CD4-positive, alpha-beta T cell treated with Interleukin-21 for 1 hour (primary cell): Measurements from ENCODE around the gene PPFIA3.
"Not testable (repeated sequence)": the region's sequence is repeated elsewhere in the genome, so short reads cannot be mapped to it uniquely, and the experiment has no call there.

Source experiments
- DNase-seq: peaks from one replicate; pipeline ENCODE4 v3.0.0-alpha.2; 2020

The PPFIA3 gene

DNA sequence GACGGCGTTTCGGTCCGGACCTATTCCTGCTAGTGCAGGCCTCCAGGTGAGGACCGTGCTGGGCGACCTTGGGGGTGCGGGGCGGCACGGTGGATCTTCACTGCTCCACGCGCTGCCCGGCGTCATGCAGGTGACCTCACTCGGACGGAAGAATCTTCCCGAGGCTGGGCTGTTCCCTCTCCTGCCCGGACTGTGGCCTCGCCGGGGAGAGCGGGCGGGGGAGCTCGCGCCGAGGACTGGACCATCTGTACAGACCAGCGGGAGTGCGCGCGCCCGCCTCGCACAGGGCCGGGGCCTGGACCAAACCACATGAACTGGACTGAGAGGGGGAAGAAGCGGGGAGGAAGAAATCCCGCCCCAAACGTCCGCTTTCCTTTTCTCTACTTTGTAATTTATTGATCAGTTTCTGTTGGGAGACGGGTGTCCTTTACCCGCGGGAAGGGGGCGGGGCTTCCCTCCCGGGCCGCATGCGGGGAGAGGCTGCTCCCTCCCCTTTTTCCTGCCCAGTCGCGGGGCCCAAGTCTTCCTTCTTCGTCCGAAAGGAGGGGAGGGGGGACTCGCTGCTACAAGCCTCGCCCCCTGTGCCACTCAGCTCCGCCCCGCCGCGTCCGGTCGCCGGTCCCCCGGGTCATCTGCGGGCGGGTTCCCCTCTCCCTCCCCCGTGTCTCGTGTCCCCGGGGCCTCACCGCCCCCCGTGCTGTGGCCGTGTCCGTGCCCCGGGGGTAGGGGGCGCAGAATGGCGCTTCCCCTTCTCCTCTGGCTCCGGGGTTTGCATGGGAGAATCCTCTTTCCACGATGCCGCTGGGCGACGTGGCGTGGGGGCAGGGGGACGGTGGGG, 31.0 kb downstream of the PPFIA3 start:
- DNase-seq: peak; percentile 54

DNA sequence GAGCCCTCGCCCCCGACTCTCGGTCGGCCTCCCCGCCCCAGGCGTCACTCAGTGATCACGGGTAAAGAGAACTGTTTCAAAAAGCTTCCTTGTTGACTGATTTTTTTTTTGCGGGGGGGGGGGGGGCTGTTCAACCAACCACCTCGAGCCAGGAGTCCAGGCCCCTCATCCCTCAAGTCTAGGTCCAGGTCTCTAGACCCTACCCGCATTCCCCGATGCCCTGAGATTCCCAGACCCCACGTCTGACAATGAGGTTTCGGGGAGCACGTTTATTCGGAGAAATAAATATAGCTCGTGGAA, 31.6 kb downstream of the PPFIA3 start:
- DNase-seq: no peak

DNA sequence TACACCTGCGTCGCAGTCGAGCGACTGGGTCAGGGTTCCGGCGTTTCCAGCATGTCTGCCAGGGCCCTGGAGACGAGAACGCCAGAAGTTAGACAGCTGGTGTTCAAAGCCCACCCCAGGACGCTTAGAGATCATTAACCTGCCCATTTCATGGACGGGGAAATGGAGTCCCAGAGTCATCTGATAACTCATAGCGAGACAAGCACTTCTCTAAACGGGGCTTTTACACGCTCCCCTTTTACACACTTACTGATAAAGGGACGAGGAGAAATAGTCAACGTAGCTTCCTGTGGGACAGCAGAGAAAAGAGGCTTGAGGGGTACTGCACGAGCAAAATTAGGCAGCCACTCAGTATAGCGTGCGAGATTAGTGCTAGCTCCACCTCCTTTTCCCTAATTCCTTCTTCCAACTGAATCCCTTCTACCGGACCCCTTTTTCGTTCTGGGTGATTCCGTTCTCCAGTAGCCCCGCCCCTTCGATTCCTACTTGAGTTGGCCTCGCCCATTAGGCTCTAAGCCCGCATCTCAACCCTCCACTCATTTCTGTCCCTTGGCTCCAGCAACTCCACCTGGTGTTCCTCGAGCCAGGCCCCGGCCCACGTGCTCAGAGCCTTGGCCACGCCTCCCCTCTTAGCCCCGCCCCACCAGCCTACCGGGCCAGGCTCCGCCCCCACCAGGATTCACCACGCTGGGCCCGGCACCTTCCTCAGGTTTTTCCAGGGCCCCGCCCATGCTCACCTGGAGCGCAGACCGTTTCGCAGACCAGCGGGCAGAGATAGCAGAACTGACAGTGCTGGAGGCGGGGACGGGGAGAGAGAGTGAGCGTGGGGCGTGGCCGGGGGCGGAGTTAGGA, 32.1 kb downstream of the PPFIA3 start:
- DNase-seq: peak; percentile 33

DNA sequence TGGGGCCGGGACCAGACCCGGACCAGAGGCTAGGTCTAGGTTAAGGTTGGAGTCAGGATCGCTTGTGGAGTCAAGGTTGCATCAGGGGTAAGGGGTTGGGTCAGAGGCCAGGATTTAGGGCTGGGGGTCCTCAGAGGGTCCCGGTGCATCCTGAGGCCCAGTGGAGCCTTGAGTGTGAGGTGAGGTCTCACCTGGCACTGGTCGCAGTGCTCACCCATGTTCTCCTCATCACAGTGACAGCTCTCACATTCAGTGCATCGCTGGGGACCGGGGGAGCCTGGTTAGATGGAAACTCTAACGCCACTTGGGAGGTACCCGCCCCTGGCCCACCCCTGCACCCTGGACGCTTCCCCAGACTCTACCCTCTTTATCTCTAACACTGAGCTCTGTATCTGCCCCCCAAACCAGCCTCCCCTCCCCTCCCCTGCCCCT, 32.8 kb downstream of the PPFIA3 start:
- no peak for DNase-seq

DNA sequence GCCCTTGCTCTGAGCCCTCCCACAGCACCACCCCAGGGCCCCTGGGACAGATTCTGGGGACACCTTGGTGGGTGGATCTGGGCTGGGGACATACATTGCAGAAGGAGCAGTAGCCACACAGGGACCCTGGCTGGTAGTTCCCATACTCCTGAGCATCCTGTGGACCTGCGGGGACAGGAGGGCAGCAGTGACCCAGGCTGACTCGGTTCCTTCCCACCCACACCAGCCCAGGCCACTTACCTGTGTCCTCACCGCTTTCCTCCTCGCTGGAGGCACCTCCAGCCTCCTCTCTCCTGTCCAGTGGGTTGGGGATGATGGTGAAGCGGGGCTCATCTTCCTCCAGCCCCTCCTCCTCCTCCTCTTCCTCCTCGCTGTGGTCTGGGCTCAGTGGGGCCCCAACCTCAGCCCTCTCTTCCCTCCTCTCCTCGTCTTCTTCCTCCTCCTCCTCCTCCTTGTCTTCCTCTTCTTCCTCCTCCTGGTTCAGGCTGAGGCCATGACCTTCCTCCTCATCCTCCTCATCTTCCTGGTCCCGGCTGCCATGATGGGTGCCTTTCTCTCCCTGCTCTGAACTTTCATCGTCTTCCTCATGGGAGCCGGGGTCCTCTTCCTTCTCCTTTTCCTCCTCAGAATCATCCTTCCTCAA, 33.9 kb downstream of the PPFIA3 start:
- no peak for DNase-seq

DNA sequence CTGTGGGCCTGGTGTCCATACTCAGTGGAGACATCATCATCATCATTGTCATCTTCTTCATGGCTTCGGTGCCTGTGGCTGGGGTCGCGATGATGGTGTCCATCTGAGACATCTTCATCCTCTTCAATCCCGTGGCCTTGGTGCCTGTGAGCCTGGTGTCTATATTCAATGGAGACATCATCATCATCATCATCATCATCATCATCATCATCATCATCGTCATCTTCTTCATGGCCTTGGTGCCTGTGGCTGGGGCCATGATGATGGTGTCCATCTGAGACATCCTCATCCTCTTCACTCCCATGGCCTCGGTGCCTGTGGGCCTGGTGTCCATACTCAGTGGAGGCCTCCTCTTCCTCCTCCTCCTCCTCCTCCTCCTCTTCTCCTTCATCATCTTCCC, 34.9 kb downstream of the PPFIA3 start:
- no peak for DNase-seq

DNA sequence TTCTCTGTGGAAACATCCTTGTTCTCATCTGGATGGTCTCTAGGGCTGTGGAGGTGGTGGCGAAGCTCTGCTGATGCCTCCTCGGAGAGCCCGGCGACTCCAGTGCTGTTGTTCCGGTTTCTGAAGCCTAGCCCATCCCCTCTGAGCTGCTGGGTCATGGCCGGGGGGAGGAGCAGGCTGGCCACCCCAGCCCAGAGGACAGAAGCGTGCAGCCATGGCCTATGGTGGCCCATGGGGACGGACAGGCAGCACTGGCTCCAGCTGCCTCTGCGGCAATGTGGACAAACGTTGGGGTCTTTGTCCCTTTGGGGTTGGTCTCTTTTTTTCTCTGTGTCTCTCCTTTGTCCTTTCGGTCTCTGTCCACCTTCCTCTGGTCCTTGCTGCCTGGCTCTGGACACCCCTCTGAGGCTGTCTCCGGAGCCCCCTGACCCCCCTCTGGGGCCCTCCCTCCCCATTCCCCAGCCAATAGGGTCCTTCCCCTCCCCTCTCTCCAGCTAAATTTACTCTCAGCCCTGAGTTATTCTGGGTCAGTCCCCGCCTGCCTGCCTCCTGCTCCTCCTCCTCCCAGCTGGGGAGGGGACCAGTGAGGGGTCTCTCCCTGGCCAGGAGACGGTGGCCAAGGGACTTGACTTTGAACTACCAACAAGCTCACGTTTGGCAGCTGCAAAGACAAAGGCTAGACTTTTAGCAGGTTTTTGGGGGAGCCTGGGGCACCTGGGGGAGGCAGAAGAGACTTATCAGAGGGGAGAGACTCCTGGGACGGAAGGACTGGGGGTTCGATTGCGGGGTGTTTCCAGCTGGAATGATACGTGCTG, 35.9 kb downstream of the PPFIA3 start, which contains the start of gene HRC:
Gene HRC, minus strand, starts transcription at position 392 of the 815 bp plus-strand sequence. Its CDS starts 159 bp downstream, at position 233.
- no peak for DNase-seq

DNA sequence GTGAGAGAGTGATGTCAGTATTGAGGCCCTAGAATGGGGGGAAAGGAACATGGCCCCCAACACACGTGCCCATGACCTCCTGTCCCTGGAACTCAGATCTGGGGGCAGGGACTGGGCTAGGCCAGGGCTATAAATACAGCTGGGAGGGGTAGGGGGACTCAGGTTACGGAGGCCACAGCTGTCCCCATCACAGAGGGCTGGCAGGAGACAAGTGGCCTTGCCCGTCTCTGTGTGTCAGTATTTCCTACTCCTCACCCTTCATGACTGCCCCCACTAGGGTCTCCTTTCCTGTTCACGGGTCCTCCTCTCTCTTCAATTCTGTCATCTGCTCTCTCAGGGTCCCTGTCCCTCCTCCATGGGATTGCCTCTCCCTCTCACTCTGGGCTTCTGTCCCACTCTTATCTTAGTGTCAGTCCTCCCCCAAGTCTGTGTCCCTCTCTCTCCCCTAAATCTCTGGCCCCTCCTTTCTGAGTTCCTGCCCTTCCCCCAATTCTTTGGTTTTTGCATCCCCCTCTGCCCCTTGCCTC, 36.5 kb downstream of the PPFIA3 start:
- no peak for DNase-seq

DNA sequence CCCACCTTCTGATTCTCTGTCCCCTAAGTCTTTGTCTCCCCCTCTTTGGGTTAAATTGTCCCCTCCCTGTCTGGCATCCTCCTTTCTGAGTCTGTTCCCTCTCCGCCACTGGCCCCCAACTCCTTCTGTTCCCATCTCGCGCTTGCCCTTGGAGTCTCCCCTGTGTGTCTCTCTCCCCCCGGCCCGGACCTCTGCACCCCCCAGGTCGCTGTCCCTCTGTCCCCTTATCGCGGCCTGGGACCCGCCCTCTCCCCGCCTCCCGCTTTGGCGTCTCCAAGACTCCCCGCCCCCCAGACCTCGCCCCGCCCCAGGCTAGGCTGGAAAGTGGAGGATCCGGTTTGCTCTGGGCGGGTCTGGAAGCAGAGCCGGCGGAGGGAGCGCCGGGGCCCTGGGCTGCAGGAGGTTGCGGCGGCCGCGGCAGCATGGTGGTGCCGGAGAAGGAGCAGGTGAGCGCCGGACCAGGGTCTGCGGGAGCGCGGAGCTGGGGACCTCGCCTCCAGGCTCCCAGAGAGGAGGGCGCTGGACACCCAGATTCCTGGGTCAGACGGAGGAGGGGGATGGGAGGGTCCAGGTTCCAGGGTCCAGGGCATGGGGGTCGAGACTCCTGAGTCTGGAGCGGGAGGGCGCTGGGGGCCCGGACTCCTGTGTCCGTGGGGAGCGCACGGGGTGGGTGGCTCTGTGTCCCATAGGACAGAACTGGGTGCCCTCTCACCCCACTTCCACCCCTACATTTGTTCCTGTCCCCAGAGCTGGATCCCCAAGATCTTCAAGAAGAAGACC, 38.3 kb downstream of the PPFIA3 start, which contains the start of gene TRPM4:
Gene TRPM4, plus strand, starts transcription at position 348 of the 780 bp plus-strand sequence. Its CDS starts 75 bp downstream, at position 423.
- DNase-seq: peak; percentile 28

DNA sequence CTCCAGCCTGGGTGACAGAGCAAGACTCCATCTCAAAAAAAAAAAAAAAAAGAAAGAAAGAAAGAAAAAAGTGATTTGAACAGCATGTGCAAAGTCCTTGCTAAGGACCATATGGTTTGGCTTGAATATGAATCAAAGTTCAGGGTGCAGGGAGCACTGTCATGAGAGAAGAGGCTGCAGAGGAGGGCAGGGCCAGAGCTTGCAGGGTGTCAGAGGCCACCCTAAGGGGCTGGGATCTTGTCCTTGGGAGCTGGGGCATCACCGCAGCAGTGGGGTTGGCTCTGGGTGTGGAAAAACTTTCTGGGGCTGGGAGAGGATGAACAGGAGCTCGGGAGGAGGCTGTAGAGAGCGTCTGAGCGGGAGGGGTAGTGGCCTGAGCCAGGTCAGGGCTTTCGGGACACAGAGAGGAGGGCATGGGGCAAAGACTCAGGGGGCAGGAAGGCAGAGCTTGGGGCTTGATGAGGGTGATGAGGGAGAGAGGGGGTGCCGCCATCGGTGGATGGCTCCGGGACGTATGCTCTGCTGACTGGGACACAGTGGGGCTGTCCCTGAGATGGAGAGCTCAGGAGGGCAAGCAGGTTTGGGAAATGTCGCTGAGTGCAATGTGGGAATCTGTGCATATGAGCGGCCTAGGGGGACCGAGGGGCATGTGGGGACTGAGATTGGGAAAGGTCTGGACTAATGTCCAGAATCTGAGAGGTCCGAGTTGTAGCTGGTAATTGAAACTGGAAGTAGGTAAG, 41.3 kb downstream of the PPFIA3 start:
- no peak for DNase-seq

DNA sequence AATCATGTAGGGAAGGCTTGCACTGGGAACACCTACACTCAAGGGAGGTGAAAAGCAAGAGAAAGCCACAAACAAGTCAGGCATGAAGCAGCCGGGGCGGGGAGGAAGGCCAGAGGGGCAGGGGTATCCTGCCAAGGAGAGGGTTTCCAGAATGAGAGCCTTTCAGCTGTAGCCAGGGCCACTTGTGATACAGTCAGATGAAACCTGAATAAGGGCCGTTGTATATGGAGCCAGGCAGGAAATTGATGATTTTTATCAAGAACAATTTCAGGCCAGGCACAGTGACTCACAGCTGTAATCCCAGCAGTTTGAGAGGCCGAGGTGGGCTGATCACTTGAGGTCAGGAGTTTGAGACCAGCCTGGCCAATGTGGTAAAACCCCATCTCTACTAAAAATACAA, 42.6 kb downstream of the PPFIA3 start:
- DNase-seq: no peak

DNA sequence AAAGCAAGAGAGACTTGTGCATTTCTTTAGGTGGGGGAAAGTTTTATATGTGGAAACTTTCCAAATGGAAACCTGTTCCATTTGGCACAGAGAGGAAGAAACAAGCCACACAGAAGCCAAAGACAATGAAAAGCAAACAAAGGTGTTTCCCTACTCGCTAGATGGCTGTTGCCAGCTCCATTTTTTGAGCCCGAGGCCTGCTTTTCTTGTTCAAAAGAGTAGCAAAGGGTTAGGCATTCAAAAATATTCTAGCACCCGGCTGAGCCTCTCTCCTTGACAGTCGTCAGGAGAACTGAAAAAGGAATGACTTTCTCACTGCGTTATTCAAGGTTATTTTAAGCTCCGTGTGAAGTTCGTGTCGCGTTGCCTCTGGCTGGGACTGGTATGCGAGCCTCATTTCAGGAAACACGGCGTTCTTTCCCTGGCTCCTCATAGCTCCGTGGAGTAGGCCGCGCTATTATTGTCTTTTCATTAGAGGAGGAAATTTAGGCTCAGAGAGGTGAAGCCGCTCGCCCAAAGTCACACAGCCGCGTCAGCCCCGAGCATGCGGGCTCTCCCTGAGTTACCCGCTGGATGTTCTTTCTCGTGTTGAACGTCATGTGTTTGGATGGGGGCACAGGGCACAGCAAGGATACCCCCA, 45.9 kb downstream of the PPFIA3 start:
- no peak for DNase-seq

DNA sequence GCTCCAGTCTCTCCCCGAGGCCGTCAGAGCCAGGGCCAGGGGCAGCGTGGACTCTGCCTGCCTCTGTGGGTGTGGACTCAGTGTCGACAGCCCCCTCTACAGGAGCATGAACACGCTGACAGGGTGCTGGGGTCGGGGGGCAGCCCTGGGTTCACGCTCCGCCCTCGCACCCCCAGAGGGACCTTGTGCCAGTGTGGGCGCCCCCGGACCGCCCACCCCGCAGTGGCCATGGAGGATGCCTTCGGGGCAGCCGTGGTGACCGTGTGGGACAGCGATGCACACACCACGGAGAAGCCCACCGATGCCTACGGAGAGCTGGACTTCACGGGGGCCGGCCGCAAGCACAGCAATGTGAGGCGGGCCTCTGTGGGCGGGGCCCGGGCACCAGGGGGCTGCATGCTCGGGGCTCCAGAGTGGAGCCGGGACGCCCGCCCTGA, 46.5 kb downstream of the PPFIA3 start:
- DNase-seq: no peak

DNA sequence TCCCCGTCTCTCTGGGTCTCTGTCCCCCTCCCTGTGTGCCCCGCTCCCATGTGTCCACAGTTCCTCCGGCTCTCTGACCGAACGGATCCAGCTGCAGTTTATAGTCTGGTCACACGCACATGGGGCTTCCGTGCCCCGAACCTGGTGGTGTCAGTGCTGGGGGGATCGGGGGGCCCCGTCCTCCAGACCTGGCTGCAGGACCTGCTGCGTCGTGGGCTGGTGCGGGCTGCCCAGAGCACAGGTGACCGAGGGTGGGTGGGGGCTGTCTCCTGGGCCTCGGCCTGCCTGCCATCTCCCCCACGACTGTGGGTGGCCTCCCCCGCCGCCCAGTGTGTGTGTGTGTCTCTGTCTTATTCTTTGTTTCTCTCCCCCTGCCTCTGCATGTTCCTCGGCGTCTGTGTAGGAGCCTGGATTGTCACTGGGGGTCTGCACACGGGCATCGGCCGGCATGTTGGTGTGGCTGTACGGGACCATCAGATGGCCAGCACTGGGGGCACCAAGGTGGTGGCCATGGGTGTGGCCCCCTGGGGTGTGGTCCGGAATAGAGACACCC, 48.6 kb downstream of the PPFIA3 start:
- no peak for DNase-seq

DNA sequence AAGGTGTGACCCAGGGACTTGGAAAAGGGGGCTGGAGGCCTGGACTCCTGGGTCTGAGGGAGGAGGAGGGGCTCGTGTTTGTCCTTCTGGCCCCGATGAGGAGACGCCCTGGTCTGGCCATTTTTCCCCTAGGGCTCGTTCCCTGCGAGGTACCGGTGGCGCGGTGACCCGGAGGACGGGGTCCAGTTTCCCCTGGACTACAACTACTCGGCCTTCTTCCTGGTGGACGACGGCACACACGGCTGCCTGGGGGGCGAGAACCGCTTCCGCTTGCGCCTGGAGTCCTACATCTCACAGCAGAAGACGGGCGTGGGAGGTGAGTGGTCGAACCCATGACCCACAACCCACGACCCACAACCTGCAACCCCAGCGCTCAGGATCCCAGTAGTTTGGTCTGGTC, 49.1 kb downstream of the PPFIA3 start:
- DNase-seq: no peak

DNA sequence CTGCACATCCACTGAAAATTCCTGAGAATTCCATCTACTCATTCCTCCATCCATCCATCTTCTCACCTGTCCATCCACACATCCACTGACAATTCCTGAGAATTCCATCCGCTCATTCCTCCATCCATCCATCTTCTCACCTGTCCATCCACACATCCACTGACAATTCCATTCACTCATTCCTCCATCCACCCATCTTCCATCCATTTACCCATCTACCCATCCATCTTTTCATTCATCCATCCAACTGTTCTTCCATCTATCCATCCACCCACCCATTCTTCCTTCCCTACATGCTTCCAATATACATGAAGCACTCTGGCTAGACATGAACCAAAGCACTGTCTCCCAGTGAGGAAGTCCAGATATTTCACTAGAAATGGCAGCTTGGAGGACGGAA, 53.9 kb downstream of the PPFIA3 start:
- DNase-seq: no peak

DNA sequence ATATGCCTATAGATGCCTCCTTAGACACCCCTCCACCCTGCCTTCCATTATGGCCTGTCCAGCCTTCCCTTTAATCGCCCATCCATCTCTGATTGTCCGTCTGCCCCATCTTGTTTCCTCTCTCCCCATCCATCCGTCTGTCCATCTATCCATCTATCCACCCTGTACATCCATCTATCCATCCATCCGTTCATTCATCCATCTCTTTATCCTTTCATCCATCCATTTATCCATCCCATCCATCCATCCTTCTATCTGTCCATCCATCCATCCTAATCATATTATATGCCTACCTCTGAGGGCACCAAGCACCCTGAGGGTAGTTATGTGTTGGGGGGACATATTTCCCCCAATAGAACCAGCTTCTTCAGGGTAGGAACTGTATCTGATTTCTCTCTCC, 61.3 kb downstream of the PPFIA3 start:
- no peak for DNase-seq

DNA sequence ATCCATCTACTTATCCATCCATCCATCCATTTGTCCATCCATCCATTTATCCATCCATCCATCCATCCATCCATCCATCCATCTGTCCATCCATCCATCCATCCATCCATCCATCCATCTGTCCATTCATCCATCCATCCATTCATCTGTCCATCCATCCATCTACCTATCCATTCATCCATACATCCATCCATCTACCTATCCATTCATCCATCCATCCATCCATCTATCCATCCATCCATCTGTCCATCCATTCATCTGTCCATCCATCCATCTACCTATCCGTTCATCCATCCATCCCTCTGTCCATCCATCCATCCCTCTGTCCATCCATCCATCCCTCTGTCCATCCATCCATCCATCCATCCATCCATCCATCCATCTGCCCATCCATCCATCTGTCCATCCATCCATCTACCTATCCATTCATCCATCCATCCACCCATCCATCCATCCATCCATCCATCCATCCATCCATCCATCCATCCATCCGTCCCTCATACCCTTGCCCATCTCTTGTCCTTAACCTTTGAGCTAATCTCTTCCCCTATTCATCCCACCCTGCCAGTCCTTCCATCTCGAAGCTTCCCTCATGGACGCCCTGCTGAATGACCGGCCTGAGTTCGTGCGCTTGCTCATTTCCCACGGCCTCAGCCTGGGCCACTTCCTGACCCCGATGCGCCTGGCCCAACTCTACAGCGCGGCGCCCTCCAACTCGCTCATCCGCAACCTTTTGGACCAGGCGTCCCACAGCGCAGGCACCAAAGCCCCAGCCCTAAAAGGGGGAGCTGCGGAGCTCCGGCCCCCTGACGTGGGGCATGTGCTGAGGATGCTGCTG, 62.9 kb downstream of the PPFIA3 start:
- DNase-seq: not testable (repeated sequence)

DNA sequence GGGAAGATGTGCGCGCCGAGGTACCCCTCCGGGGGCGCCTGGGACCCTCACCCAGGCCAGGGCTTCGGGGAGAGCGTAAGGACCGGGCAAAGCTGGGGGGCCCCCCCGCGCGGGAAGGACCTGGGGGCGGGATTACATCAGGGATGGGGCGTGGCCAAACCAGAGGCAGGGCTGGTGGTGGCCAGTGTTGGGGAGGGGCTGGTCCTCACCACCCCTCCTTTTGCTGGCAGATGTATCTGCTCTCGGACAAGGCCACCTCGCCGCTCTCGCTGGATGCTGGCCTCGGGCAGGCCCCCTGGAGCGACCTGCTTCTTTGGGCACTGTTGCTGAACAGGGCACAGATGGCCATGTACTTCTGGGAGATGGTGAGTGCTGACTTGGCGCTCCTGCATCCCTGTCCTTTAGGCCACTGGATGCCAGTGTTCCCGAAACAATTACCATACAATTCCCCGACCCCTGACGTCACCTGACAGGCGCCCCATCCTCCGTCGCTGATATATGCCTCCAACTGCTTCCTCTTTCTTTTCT, 63.6 kb downstream of the PPFIA3 start:
- DNase-seq: no peak
